ENCODE results near the gene NAV2.

Gene NAV2

GRCh38 chr11:19992162-19992561 is 279.5 kb downstream of the NAV2 start:
- Histone ChIP-seq H3K9ac (ENCODE audit: low read depth, low read length) (no peak overlapping the region), H3K27ac (ENCODE audit: low read depth, low read length) (no peak overlapping the region), H3K9me3 (ENCODE audit: insufficient read depth, low read depth, low read length) (no peaks in the 10 kb centered on the region; the same call in 1 of the 2 replicates), H3K4me3 (ENCODE audit: low read length) (no peak overlapping the region), H3K36me3 (ENCODE audit: insufficient read depth, low read length) (peaks cover 9% of the 10 kb centered on the region), H3K27me3 (ENCODE audit: insufficient read depth, low read length) (no peaks in the 10 kb centered on the region), H3K4me1 (ENCODE audit: insufficient read depth, low read length) (peaks cover 22% of the 10 kb centered on the region)

- peaks cover 9% of the 10 kb centered on the region for H3K36me3 ChIP-seq (ENCODE audit: insufficient read depth, low read length)
- H3K4me1 ChIP-seq (ENCODE audit: insufficient read depth, low read length) = peaks cover 14% of the 10 kb centered on the region
Observed at GRCh38 chr11:19992998-19993397, 280.4 kb downstream of the NAV2 start.

GRCh38 chr11:19994672-19995071 is 282.0 kb downstream of the NAV2 start:
- WGBS = 94% methylated on average over 3 of the region's 3 CpGs
- H3K36me3 ChIP-seq (ENCODE audit: insufficient read depth, low read length) = peaks cover 9% of the 10 kb centered on the region
- H3K9me3 ChIP-seq (ENCODE audit: insufficient read depth, low read depth, low read length) = no peaks in the 10 kb centered on the region; the same call in 1 of the 2 replicates
- H3K27me3 ChIP-seq (ENCODE audit: insufficient read depth, low read length) = peaks cover 23% of the 10 kb centered on the region
- peaks cover 4% of the 10 kb centered on the region; the same call in 1 of the 2 replicates for H3K4me1 ChIP-seq (ENCODE audit: insufficient read depth, low read length)
- H3K9ac ChIP-seq (ENCODE audit: low read depth, low read length) = no peak overlapping the region
- no peak overlapping the region for H3K4me3 ChIP-seq (ENCODE audit: low read length)
- no peak overlapping the region for H3K27ac ChIP-seq (ENCODE audit: low read depth, low read length)

More at GRCh38 chr11:19992998-19993397, 280.4 kb downstream of the NAV2 start:
- Histone ChIP-seq H3K4me3 (ENCODE audit: low read length) (no peak overlapping the region), H3K9ac (ENCODE audit: low read depth, low read length) (no peak overlapping the region), H3K27ac (ENCODE audit: low read depth, low read length) (no peak overlapping the region), H3K9me3 (ENCODE audit: insufficient read depth, low read depth, low read length) (no peaks in the 10 kb centered on the region; the same call in 1 of the 2 replicates), H3K27me3 (ENCODE audit: insufficient read depth, low read length) (peaks cover 7% of the 10 kb centered on the region)

GRCh38 chr11:19995145-19995544 is 282.5 kb downstream of the NAV2 start:
- H3K27me3 ChIP-seq (ENCODE audit: insufficient read depth, low read length) = peaks cover 26% of the 10 kb centered on the region
- H3K4me1 ChIP-seq (ENCODE audit: insufficient read depth, low read length) = peaks cover 9% of the 10 kb centered on the region; the same call in 1 of the 2 replicates
- peaks cover 9% of the 10 kb centered on the region for H3K36me3 ChIP-seq (ENCODE audit: insufficient read depth, low read length)
- WGBS = 90% methylated on average over 4 of the region's 4 CpGs
- no peak overlapping the region for H3K4me3 ChIP-seq (ENCODE audit: low read length)
- H3K27ac ChIP-seq (ENCODE audit: low read depth, low read length) = no peak overlapping the region
- no peaks in the 10 kb centered on the region; the same call in 1 of the 2 replicates for H3K9me3 ChIP-seq (ENCODE audit: insufficient read depth, low read depth, low read length)
- H3K9ac ChIP-seq (ENCODE audit: low read depth, low read length) = no peak overlapping the region

- Histone ChIP-seq H3K27me3 (ENCODE audit: insufficient read depth, low read length) (peaks cover 34% of the 10 kb centered on the region), H3K4me3 (ENCODE audit: low read length) (no peak overlapping the region), H3K9ac (ENCODE audit: low read depth, low read length) (no peak overlapping the region), H3K36me3 (ENCODE audit: insufficient read depth, low read length) (peaks cover 9% of the 10 kb centered on the region), H3K27ac (ENCODE audit: low read depth, low read length) (no peak overlapping the region), H3K9me3 (ENCODE audit: insufficient read depth, low read depth, low read length) (no peaks in the 10 kb centered on the region; the same call in 1 of the 2 replicates), H3K4me1 (ENCODE audit: insufficient read depth, low read length) (peaks cover 19% of the 10 kb centered on the region)
- 88% methylated on average over 5 of the region's 5 CpGs for WGBS
Observed at GRCh38 chr11:19996571-19996970, 283.9 kb downstream of the NAV2 start.

- H3K27me3 ChIP-seq (ENCODE audit: insufficient read depth, low read length) = peaks cover 47% of the 10 kb centered on the region
- no peaks in the 10 kb centered on the region for H3K9me3 ChIP-seq (ENCODE audit: insufficient read depth, low read depth, low read length)
- H3K9ac ChIP-seq (ENCODE audit: low read depth, low read length) = no peak overlapping the region
- peak overlapping the region; percentile 65; the same call in 1 of the 2 replicates for H3K27ac ChIP-seq (ENCODE audit: low read depth, low read length)
- H3K4me3 ChIP-seq (ENCODE audit: low read length) = 0 out of 2 replicates have a peak overlapping the region, but pooled peaks have one; percentile 3
- no peaks in the 10 kb centered on the region for H3K36me3 ChIP-seq (ENCODE audit: insufficient read depth, low read length)
- H3K4me1 ChIP-seq (ENCODE audit: insufficient read depth, low read length) = peaks cover 38% of the 10 kb centered on the region
- 13% methylated on average over 3 of the region's 3 CpGs for WGBS
Observed at GRCh38 chr11:20000022-20000350, 287.3 kb downstream of the NAV2 start.

GRCh38 chr11:20000351-20001134 is 287.9 kb downstream of the NAV2 start:
- 7% methylated on average over 13 of the region's 13 CpGs for WGBS

GRCh38 chr11:20002312-20003216 is 289.9 kb downstream of the NAV2 start:
- Histone ChIP-seq H3K27ac (ENCODE audit: low read depth, low read length) (no peak overlapping the region), H3K9me3 (ENCODE audit: insufficient read depth, low read depth, low read length) (no peaks in the 10 kb centered on the region), H3K4me3 (ENCODE audit: low read length) (no peak overlapping the region), H3K27me3 (ENCODE audit: insufficient read depth, low read length) (peaks cover 44% of the 10 kb centered on the region), H3K4me1 (ENCODE audit: insufficient read depth, low read length) (peaks cover 35% of the 10 kb centered on the region), H3K36me3 (ENCODE audit: insufficient read depth, low read length) (no peaks in the 10 kb centered on the region), H3K9ac (ENCODE audit: low read depth, low read length) (no peak overlapping the region)
- WGBS = 73% methylated on average over 12 of the region's 12 CpGs

More at GRCh38 chr11:20000351-20001134, 287.9 kb downstream of the NAV2 start:
- Histone ChIP-seq H3K4me3 (ENCODE audit: low read length) (peak overlapping the region; percentile 24), H3K4me1 (ENCODE audit: insufficient read depth, low read length) (peaks cover 38% of the 10 kb centered on the region), H3K9ac (ENCODE audit: low read depth, low read length) (no peak overlapping the region), H3K9me3 (ENCODE audit: insufficient read depth, low read depth, low read length) (no peaks in the 10 kb centered on the region), H3K27ac (ENCODE audit: low read depth, low read length) (peak overlapping the region; percentile 65; the same call in 1 of the 2 replicates), H3K36me3 (ENCODE audit: insufficient read depth, low read length) (no peaks in the 10 kb centered on the region), H3K27me3 (ENCODE audit: insufficient read depth, low read length) (peaks cover 47% of the 10 kb centered on the region)

- no peaks in the 10 kb centered on the region for H3K9me3 ChIP-seq (ENCODE audit: insufficient read depth, low read depth, low read length)
- H3K4me1 ChIP-seq (ENCODE audit: insufficient read depth, low read length) = peaks cover 35% of the 10 kb centered on the region
- H3K27me3 ChIP-seq (ENCODE audit: insufficient read depth, low read length) = peaks cover 36% of the 10 kb centered on the region
- no peak overlapping the region for H3K4me3 ChIP-seq (ENCODE audit: low read length)
- 91% methylated on average over 4 of the region's 4 CpGs for WGBS
- no peak overlapping the region for H3K27ac ChIP-seq (ENCODE audit: low read depth, low read length)
- H3K9ac ChIP-seq (ENCODE audit: low read depth, low read length) = no peak overlapping the region
- H3K36me3 ChIP-seq (ENCODE audit: insufficient read depth, low read length) = no peaks in the 10 kb centered on the region
Observed at GRCh38 chr11:20003351-20003750, 290.7 kb downstream of the NAV2 start.

- H3K4me1 ChIP-seq (ENCODE audit: insufficient read depth, low read length) = peaks cover 44% of the 10 kb centered on the region
- no peak overlapping the region for H3K9ac ChIP-seq (ENCODE audit: low read depth, low read length)
- 86% methylated on average over 3 of the region's 3 CpGs for WGBS
- H3K27me3 ChIP-seq (ENCODE audit: insufficient read depth, low read length) = peaks cover 22% of the 10 kb centered on the region
- no peaks in the 10 kb centered on the region for H3K9me3 ChIP-seq (ENCODE audit: insufficient read depth, low read depth, low read length)
- H3K36me3 ChIP-seq (ENCODE audit: insufficient read depth, low read length) = no peaks in the 10 kb centered on the region
- H3K27ac ChIP-seq (ENCODE audit: low read depth, low read length) = no peak overlapping the region
- H3K4me3 ChIP-seq (ENCODE audit: low read length) = no peak overlapping the region
Observed at GRCh38 chr11:20004866-20005265, 292.2 kb downstream of the NAV2 start.

- H3K27me3 ChIP-seq (ENCODE audit: insufficient read depth, low read length) = peaks cover 21% of the 10 kb centered on the region
- H3K4me3 ChIP-seq (ENCODE audit: low read length) = no peak overlapping the region
- no peaks in the 10 kb centered on the region for H3K36me3 ChIP-seq (ENCODE audit: insufficient read depth, low read length)
- H3K9me3 ChIP-seq (ENCODE audit: insufficient read depth, low read depth, low read length) = no peaks in the 10 kb centered on the region
- H3K27ac ChIP-seq (ENCODE audit: low read depth, low read length) = no peak overlapping the region
- 94% methylated on average over 6 of the region's 6 CpGs for WGBS
- H3K4me1 ChIP-seq (ENCODE audit: insufficient read depth, low read length) = peaks cover 48% of the 10 kb centered on the region
- H3K9ac ChIP-seq (ENCODE audit: low read depth, low read length) = no peak overlapping the region
Observed at GRCh38 chr11:20005747-20006146, 293.1 kb downstream of the NAV2 start.
